Right lobe of liver (tissue), 6 donors: Measurements from ENCODE around the gene PCCA. TPM values are rescaled to one million over a fixed set of nuclear protein-coding genes. Genes with fewer than 3 reads are reported as not detected.

ENCODE experiments used
- ATAC-seq, 4 donors: fragments of 200-7000 bp; cut with Tn5 transposase; one replicate each; pipeline ENCODE4 v1.9.1; 2020; ENCODE audit warnings: mild to moderate bottlenecking in 4 of 4, moderate library complexity in 4 of 4
- DNase-seq, 3 donors: peaks; one replicate each; pipeline ENCODE4 v3.0.0-alpha.2; 2020
- H3K27ac ChIP-seq, 3 donors: fragments of 200-600 bp; one replicate each; pipeline ENCODE4 v1.8.0; 2022
- H3K27me3 ChIP-seq, 2 donors: fragments of 200-600 bp; one replicate each; pipeline ENCODE4 v1.8.0; 2022
- H3K36me3 ChIP-seq, 4 donors: fragments of 200-600 bp; sonication (generic) in 1 of 4; one replicate each; pipeline versions ENCODE4 v1.5.1 to v1.8.0; 2017 to 2022; ENCODE audit warnings: control low read depth in 1 of 4
- H3K4me1 ChIP-seq, 4 donors: fragments of 200-600 bp; sonication (generic) in 1 of 4; one replicate each; pipeline versions ENCODE4 v1.5.1 to v1.8.0; 2017 to 2022; ENCODE audit warnings: control low read depth in 1 of 4
- H3K4me3 ChIP-seq, 3 donors: fragments of 200-600 bp; one replicate each; pipeline ENCODE4 v1.8.0; 2022
- H3K9me3 ChIP-seq, 4 donors: fragments of 200-600 bp; sonication (generic) in 1 of 4; one replicate each; pipeline versions ENCODE4 v1.5.1 to v1.8.0; 2017 to 2022; ENCODE audit warnings: control low read depth in 1 of 4
- CTCF ChIP-seq, 4 donors: fragments of 200-600 bp in 3 of 4; fragments of 450-650 bp in 1 of 4; IDR thresholded peaks; one replicate each; pipeline versions ENCODE4 v1.5.1 to v1.8.0; 2016 to 2022; ENCODE audit warnings: antibody characterized with exemption in 4 of 4, mild to moderate bottlenecking in 2 of 4
- POLR2A ChIP-seq: fragments of 450-650 bp; IDR thresholded peaks from one replicate; pipeline ENCODE4 v1.6.1; 2017; ENCODE audit warnings: antibody characterized with exemption, mild to moderate bottlenecking
- WGBS: methylation state at CpG from one replicate; pipeline ENCODE4 v1.1.6; 2018; ENCODE audit warnings: low coverage, low lambda C conversion rate; ENCODE audit not compliant: insufficient coverage; ENCODE audit errors: missing lambda C conversion rate; 5-methylcytosine and 5-hydroxymethylcytosine counted together
- intact Hi-C, 2 donors: fragments of 100-400 bp; cut with DNase I; formaldehyde crosslinking; loops; one replicate each; pipeline versions ENCODE4 v1.11.2 to v1.14.1; 2022
- total RNA-seq, 6 experiments: library from RNA; depleted of rRNA in 2 of 6; stranded (reverse); fragments of >200 nt in 2 of 6; fragmentation: NEBNext Ultra II Directional in 3 of 6; extraction: Animal tissue kit (Norgen Biotek cat#: 25700) in 3 of 6; gene quantifications; one replicate each; pipeline versions ENCODE4 v1.1.0 to v1.2.4, GENCODE V29; 2016 to 2023
- donor health status: DM: no; HTN: yes; CAD: no.
- donor health status: DM: no; HTN: no; CAD: no.
- donor health status: DM: no; HTN: no; CAD: no.
- donor health status: DM: no; HTN: yes; CAD: no.
- donor health status: DM: no; HTN: yes; CAD: no.

The PCCA gene
- total RNA-seq, 6 experiments from 2014 or later = 58.2 to 161 (median 85.2) TPM

GRCh38 chr13:100330662-100331061 lies 241.8 kb downstream of the PCCA start:
- ATAC-seq (no peak), DNase-seq (no peak)
- Histone ChIP-seq H3K9me3 (no peaks in the 10 kb centered on the region), H3K27me3 (no peaks in the 10 kb centered on the region), H3K4me3 (no peak overlapping the region), H3K27ac (no peak overlapping the region), H3K36me3 (peaks cover 0 to 14% (median 5%) of the 10 kb centered on the region in 4 donors), H3K4me1 (no peaks in the 10 kb centered on the region)
- TF ChIP-seq CTCF (IDR thresholded peaks at IDR 0.05) (no peak), POLR2A (no peak)
- intact Hi-C loops = no loop called here

- 100% methylated on average over 1 of the region's 1 CpG for WGBS
- no peak for ATAC-seq
- no peak overlapping the region for H3K27ac ChIP-seq
- intact Hi-C loops = no loop called here
- TF ChIP-seq CTCF (IDR thresholded peaks at IDR 0.05) = no peak
- no peak for TF ChIP-seq POLR2A
- H3K9me3 ChIP-seq = no peaks in the 10 kb centered on the region
- no peak overlapping the region for H3K4me3 ChIP-seq
- peaks cover 0 to 7% (median 5%) of the 10 kb centered on the region in 4 donors for H3K36me3 ChIP-seq
- H3K27me3 ChIP-seq = no peaks in the 10 kb centered on the region
- no peak for DNase-seq
- H3K4me1 ChIP-seq = no peaks in the 10 kb centered on the region
These were observed 244.2 kb downstream of the PCCA start for GRCh38 chr13:100333141-100333540.

GRCh38 chr13:100334214-100334613 lies 245.3 kb downstream of the PCCA start:
- no peak for DNase-seq
- WGBS = no CpG with 5 or more reads among the region's 1 CpG
- no peaks in the 10 kb centered on the region for H3K27me3 ChIP-seq

GRCh38 chr13:100336795-100337516 lies 248.1 kb downstream of the PCCA start:
- peaks cover 0 to 6% (median 2%) of the 10 kb centered on the region in 4 donors for H3K36me3 ChIP-seq
- 83% methylated on average over 7 of the region's 9 CpGs for WGBS
- DNase-seq (no peak), ATAC-seq (peak in 1 of 4 donors; percentile 12)
- TF ChIP-seq POLR2A (no peak), CTCF (IDR thresholded peaks at IDR 0.05) (no peak)
- H3K27ac ChIP-seq = no peak overlapping the region
- H3K27me3 ChIP-seq = no peaks in the 10 kb centered on the region
- H3K9me3 ChIP-seq = no peaks in the 10 kb centered on the region
- H3K4me1 ChIP-seq = no peaks in the 10 kb centered on the region
- H3K4me3 ChIP-seq = no peak overlapping the region
- intact Hi-C loops = no loop called here

More at GRCh38 chr13:100334214-100334613, 245.3 kb downstream of the PCCA start:
- Histone ChIP-seq H3K9me3 (no peaks in the 10 kb centered on the region), H3K27ac (no peak overlapping the region), H3K4me1 (no peaks in the 10 kb centered on the region), H3K36me3 (peaks cover 0 to 10% (median 5%) of the 10 kb centered on the region in 4 donors), H3K4me3 (no peak overlapping the region)
- ATAC-seq = no peak
- intact Hi-C loops = no loop called here
- TF ChIP-seq POLR2A (no peak), CTCF (IDR thresholded peaks at IDR 0.05) (no peak)
